Measurements from ENCODE around the gene GRXCR1.

The GRXCR1 gene

GRCh38 chr4:43071069-43071468, 178.6 kb downstream of the GRXCR1 start:
- H3K4me3 ChIP-seq (replicated peaks in 1 of 2; ENCODE audit: low read depth in 2 of 2, low read length in 2 of 2) = no peak overlapping the region
- TF ChIP-seq CTCF (IDR thresholded peaks at IDR 0.05; ENCODE audit: low read depth, low read length) = no peak
- no peak for DNase-seq (ENCODE audit: low read depth in 2 of 2)

Measured in cardiac fibroblast (primary cell).